ENCODE measurements around the gene RNF187.

The RNF187 gene

DNA sequence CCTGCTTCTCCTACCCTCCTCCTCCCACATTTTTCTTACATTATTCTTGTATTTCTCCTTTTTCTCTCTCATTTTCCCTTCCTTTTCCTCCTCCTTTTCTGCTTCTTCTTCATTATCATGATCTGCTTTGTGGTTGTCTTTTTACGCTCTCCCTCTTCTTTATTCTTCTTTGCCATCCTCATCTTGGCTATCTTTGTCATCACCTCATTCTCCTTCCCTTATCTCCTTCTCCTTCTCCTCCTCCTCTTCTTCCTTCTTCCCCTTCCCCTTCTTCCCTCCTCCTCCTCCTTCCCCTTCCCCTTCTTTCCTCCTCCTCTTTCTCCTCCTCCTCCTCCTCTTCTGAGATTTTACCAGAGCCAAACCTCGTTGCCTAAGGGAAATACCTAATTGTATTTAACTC is 30.5 kb downstream of the RNF187 start:
- DNase-seq (no peak), ATAC-seq (replicated peaks) (no peak)
- Mint-ChIP-seq H3K9me3 (peaks cover 0 to 2% of the 10 kb centered on the region in 2 donors), H3K27me3 (peaks cover 30 to 39% of the 10 kb centered on the region in 2 donors), H3K27ac (no peak overlapping the region), H3K4me1 (no peaks in the 10 kb centered on the region), H3K36me3 (no peaks in the 10 kb centered on the region), H3K4me3 (no peak overlapping the region)

GRCh38 chr1:228527596-228527995 is 40.4 kb downstream of the RNF187 start:
- DNase-seq (no peak), ATAC-seq (replicated peaks) (peak in 1 of 2 donors; percentile 55)
- H3K4me1 Mint-ChIP-seq: peaks cover 0 to 6% of the 10 kb centered on the region in 2 donors
- no peak overlapping the region for H3K4me3 Mint-ChIP-seq
- H3K27ac Mint-ChIP-seq: no peak overlapping the region
- H3K9me3 Mint-ChIP-seq: no peaks in the 10 kb centered on the region
- peaks cover 57 to 65% of the 10 kb centered on the region in 2 donors for H3K27me3 Mint-ChIP-seq
- no peaks in the 10 kb centered on the region for H3K36me3 Mint-ChIP-seq

GRCh38 chr1:228528612-228529011 is 41.4 kb downstream of the RNF187 start:
- Mint-ChIP-seq H3K4me3 (no peak overlapping the region), H3K36me3 (no peaks in the 10 kb centered on the region), H3K9me3 (no peaks in the 10 kb centered on the region), H3K27ac (no peak overlapping the region), H3K4me1 (peaks cover 0 to 6% of the 10 kb centered on the region in 2 donors), H3K27me3 (peaks cover 55 to 68% of the 10 kb centered on the region in 2 donors)
- DNase-seq (no peak), ATAC-seq (replicated peaks) (no peak)

DNA sequence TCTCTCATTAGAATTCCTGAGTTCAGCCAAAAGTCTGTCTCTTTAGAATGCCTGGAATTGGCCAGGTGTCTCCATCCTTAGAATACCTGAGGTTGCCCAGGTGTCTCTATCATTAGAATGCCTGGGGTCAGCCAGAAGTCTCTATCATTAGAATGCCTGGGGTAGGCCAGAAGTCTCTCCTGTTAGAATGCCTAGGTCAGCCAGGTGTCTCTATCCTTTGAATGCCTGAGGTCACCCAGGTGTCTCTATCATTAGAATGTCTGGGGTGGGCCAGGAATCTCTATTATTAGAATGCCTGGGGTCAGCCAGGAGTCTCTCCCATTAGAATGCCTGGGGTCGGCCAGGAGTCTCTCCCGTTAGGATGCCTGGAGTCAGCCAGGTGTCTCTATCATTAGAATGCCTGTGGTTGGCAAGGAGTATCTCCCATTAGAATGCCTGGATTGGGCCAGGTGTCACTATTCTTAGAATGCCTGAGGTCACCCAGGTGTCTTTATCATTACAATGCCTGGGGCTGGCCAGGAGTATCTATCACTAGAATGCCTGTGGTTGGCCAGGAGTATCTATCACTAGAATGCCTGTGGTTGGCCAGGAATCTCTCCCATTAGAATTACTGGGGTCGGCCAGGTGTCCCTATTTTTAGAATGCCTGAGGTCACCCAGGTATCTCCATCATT is 43.0 kb downstream of the RNF187 start:
- H3K36me3 Mint-ChIP-seq: no peaks in the 10 kb centered on the region
- H3K4me3 Mint-ChIP-seq: no peak overlapping the region
- no peak overlapping the region for H3K27ac Mint-ChIP-seq
- peaks cover 0 to 6% of the 10 kb centered on the region in 2 donors for H3K4me1 Mint-ChIP-seq
- ATAC-seq (replicated peaks) (no peak), DNase-seq (no peak)
- H3K9me3 Mint-ChIP-seq: peaks cover 0 to under 1% of the 10 kb centered on the region in 2 donors
- peaks cover 48 to 63% of the 10 kb centered on the region in 2 donors for H3K27me3 Mint-ChIP-seq

DNA sequence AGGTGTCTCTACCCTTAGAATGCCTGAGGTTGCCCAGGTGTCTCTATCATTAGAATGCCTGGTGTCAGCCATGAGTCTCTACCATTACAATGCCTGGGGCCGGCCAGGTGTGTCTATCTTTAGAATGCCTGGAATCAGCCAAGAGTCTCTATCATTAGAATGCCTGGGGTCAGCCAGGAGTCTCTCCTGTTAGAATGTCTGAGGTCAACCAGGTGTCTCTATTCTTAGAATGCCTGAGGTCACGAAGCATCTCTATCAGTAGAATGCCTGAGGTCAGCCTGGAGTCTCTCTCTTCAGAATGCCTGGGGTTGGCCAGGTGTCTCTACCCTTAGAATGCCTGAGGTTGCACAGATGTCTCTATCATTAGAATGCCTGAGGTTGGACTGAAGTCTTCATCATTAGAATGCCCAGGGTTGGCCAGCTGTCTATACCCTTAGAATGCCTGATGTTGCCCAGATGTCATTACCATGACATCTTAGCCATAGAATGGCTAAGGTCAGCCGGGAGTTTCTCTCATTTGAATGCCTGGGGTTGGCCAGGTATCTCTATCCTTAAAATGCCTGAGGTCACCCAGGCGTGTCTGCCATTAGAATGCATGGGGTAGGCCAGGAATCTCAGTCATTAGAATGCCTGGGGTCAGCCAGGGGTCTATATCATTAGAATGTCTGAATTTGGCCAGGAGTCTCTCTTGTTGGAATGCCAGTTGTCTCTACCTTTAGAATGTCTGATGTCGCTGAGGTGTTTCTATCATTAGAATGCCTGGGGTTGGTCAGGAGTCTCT is 44.0 kb downstream of the RNF187 start:
- no peak for DNase-seq
- Mint-ChIP-seq H3K27ac (no peak overlapping the region), H3K4me3 (no peak overlapping the region), H3K36me3 (no peaks in the 10 kb centered on the region), H3K9me3 (peaks cover 6% of the 10 kb centered on the region in 2 donors), H3K27me3 (peaks cover 49 to 62% of the 10 kb centered on the region in 2 donors), H3K4me1 (peaks cover 0 to 6% of the 10 kb centered on the region in 2 donors)
- ATAC-seq (replicated peaks): no peak

- Mint-ChIP-seq H3K36me3 (no peaks in the 10 kb centered on the region), H3K27me3 (peaks cover 59 to 61% of the 10 kb centered on the region in 2 donors), H3K4me3 (no peak overlapping the region), H3K9me3 (peaks cover 18% of the 10 kb centered on the region in 2 donors), H3K27ac (no peak overlapping the region), H3K4me1 (no peaks in the 10 kb centered on the region)
- ATAC-seq (replicated peaks) (no peak), DNase-seq (no peak)
These were observed 51.6 kb downstream of the RNF187 start for GRCh38 chr1:228538831-228539230.

GRCh38 chr1:228540161-228540917 is 53.2 kb downstream of the RNF187 start:
- Mint-ChIP-seq H3K9me3 (peaks cover 18 to 21% of the 10 kb centered on the region in 2 donors), H3K27ac (no peak overlapping the region), H3K36me3 (no peaks in the 10 kb centered on the region), H3K27me3 (peaks cover 59 to 67% of the 10 kb centered on the region in 2 donors), H3K4me1 (no peaks in the 10 kb centered on the region), H3K4me3 (no peak overlapping the region)
- DNase-seq (no peak), ATAC-seq (replicated peaks) (no peak)

- ATAC-seq (replicated peaks): no peak
- Mint-ChIP-seq H3K4me3 (no peak overlapping the region), H3K36me3 (no peaks in the 10 kb centered on the region), H3K27ac (no peak overlapping the region), H3K27me3 (peaks cover 51 to 70% of the 10 kb centered on the region in 2 donors), H3K9me3 (peaks cover 6 to 16% of the 10 kb centered on the region in 2 donors), H3K4me1 (no peaks in the 10 kb centered on the region)
- no peak for DNase-seq
These were observed 54.5 kb downstream of the RNF187 start for GRCh38 chr1:228541725-228542124.

DNA sequence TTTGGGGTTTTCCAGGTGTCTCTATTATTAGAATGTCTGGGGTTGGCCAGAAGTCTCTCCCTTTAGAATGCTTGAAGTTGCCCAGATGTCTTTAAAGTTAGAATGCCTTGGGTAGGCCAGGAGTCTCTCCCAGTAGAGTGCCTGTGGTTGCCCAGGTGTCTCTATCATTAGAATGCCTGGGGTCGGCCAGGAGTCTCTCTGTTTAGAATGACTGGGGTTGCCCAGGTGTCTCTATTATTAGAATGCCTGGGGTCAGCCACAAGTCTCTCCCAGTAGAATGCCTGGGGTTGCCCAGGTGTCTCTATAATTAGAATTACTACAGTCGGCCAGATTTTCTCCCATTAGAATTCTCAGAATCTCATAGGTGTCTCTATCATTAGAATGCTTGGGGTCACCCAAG is 55.2 kb downstream of the RNF187 start:
- ATAC-seq (replicated peaks) (no peak), DNase-seq (no peak)
- Mint-ChIP-seq H3K36me3 (no peaks in the 10 kb centered on the region), H3K27me3 (peaks cover 52 to 76% of the 10 kb centered on the region in 2 donors), H3K4me3 (no peak overlapping the region), H3K27ac (no peak overlapping the region), H3K4me1 (no peaks in the 10 kb centered on the region), H3K9me3 (peaks cover 0 to 12% of the 10 kb centered on the region in 2 donors)

GRCh38 chr1:228542981-228543380 is 55.8 kb downstream of the RNF187 start:
- no peak overlapping the region for H3K4me3 Mint-ChIP-seq
- no peaks in the 10 kb centered on the region for H3K36me3 Mint-ChIP-seq
- ATAC-seq (replicated peaks): no peak
- no peak for DNase-seq
- H3K27me3 Mint-ChIP-seq: peaks cover 53 to 82% of the 10 kb centered on the region in 2 donors
- H3K9me3 Mint-ChIP-seq: peaks cover 0 to 11% of the 10 kb centered on the region in 2 donors
- H3K4me1 Mint-ChIP-seq: no peaks in the 10 kb centered on the region
- H3K27ac Mint-ChIP-seq: no peak overlapping the region

- Mint-ChIP-seq H3K4me1 (no peaks in the 10 kb centered on the region), H3K36me3 (no peaks in the 10 kb centered on the region), H3K27me3 (peaks cover 49 to 82% of the 10 kb centered on the region in 2 donors), H3K4me3 (no peak overlapping the region), H3K27ac (no peak overlapping the region), H3K9me3 (peaks cover 0 to 10% of the 10 kb centered on the region in 2 donors)
- DNase-seq (no peak), ATAC-seq (replicated peaks) (no peak)
These were observed 56.2 kb downstream of the RNF187 start for GRCh38 chr1:228543396-228543795.

DNA sequence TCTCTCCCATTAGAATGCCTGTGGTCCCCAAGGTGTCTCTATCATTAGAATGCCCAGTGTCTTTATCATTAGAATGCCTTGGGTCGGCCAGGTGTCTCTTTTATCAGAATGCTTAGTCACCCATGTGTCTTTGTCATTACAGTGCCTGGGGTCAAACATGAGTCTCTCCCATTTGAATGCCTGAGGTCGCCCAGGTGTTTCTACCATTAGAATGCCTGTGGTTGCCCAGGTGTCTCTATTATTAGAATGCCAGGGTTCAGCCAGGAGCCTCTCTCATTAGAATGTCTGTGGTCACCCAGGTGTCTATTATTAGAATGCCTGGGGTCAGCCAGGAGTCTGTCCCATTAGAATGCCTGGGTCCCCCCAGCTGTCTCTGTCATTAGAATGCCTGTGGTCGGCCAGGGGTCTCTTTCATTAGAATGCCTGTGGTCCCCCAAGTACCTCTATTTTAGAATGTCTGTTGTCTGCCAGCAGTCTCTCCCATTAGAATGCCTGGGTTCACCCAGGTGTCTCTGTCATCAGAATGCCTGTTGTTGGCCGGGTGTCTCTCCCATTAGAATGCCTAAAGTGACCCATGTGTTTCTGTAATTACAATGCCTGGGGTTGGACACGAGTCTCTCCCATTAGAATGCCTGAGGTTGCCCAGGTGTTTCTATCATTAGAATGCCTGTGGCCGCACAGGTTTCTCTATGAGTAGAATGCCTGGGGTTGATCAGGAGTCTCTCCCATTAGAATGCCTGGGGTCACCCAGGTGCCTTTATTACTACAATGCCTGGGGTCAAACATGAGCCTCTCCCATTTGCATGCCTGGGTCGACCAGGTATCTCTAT is 57.1 kb downstream of the RNF187 start:
- Mint-ChIP-seq H3K4me1 (no peaks in the 10 kb centered on the region), H3K9me3 (peaks cover 0 to 10% of the 10 kb centered on the region in 2 donors), H3K27me3 (peaks cover 45 to 81% of the 10 kb centered on the region in 2 donors), H3K36me3 (no peaks in the 10 kb centered on the region), H3K27ac (no peak overlapping the region), H3K4me3 (no peak overlapping the region)
- DNase-seq (no peak), ATAC-seq (replicated peaks) (no peak)

- Mint-ChIP-seq H3K36me3 (no peaks in the 10 kb centered on the region), H3K27ac (no peak overlapping the region), H3K4me1 (no peaks in the 10 kb centered on the region), H3K9me3 (peaks cover 0 to 10% of the 10 kb centered on the region in 2 donors), H3K27me3 (peaks cover 45 to 73% of the 10 kb centered on the region in 2 donors), H3K4me3 (no peak overlapping the region)
- ATAC-seq (replicated peaks) (no peak), DNase-seq (no peak)
These were observed 57.9 kb downstream of the RNF187 start for GRCh38 chr1:228544921-228545591.

Measured in stimulated activated naive B cell treated with anti-CD40 and anti-IgM and Interleukin-4, amounts not matched to agents 10 μg/mL and 1 μg/mL and 100 μg/mL, for 72 hours (primary cell).